ENCODE measurements around the gene SPTBN1.

SPTBN1 gene

DNA sequence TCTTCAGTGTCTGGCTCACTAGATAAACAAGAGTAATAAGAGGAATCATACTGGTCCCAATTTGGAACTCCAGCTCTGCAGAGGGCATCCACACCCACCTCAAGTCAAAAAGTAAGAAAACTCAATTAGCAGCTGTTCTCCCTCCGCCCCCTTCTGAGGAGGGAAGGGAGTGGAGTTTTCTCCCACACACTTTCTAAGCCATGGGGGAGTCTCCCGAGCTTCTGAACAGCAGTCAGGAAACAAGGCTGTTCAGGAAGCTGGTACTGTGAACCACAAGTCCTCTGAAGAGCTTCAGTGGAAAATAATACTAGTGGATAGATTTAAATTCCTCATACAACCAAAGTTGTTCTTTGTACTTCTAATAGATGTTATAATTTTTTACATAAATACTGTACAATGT lies 32.9 kb upstream of the SPTBN1 start:
- Histone ChIP-seq H3K9me3 (ENCODE audit: insufficient read depth, low read length, severe bottlenecking) (no peaks in the 10 kb centered on the region), H3K27ac (ENCODE audit: low read length) (no peak overlapping the region), H3K36me3 (ENCODE audit: insufficient read depth, low read length) (no peaks in the 10 kb centered on the region), H3K4me1 (ENCODE audit: insufficient read depth, low read length) (no peaks in the 10 kb centered on the region), H3K27me3 (ENCODE audit: insufficient read depth, low read length, poor library complexity) (no peaks in the 10 kb centered on the region), H3K9ac (ENCODE audit: low read depth, low read length) (no peak overlapping the region), H2AFZ (ENCODE audit: low read depth, low read length) (no peak overlapping the region), H4K20me1 (ENCODE audit: insufficient read depth, low read length) (no peaks in the 10 kb centered on the region), H3K4me2 (ENCODE audit: insufficient read depth, low read length) (no peak overlapping the region), H3K79me2 (ENCODE audit: insufficient read depth, low read length) (no peaks in the 10 kb centered on the region), H3K4me3 (ENCODE audit: low read depth in 1 of 2, low read length in 2 of 2) (no peak overlapping the region)
- TF ChIP-seq, protein P1, sequence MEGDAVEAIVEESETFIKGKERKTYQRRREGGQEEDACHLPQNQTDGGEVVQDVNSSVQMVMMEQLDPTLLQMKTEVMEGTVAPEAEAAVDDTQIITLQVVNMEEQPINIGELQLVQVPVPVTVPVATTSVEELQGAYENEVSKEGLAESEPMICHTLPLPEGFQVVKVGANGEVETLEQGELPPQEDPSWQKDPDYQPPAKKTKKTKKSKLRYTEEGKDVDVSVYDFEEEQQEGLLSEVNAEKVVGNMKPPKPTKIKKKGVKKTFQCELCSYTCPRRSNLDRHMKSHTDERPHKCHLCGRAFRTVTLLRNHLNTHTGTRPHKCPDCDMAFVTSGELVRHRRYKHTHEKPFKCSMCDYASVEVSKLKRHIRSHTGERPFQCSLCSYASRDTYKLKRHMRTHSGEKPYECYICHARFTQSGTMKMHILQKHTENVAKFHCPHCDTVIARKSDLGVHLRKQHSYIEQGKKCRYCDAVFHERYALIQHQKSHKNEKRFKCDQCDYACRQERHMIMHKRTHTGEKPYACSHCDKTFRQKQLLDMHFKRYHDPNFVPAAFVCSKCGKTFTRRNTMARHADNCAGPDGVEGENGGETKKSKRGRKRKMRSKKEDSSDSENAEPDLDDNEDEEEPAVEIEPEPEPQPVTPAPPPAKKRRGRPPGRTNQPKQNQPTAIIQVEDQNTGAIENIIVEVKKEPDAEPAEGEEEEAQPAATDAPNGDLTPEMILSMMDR (IDR thresholded peaks at IDR 0.05; ENCODE audit: borderline replicate concordance, extremely low read depth, low read length, poor library complexity, severe bottlenecking), result no peak
- TF ChIP-seq EZH2 (IDR thresholded peaks at IDR 0.05; ENCODE audit: borderline replicate concordance, low read depth, low read length, severe bottlenecking), result no peak
- ATAC-seq (ENCODE audit: insufficient read depth, low read depth) (no peak), DNase-seq (no peak)

DNA sequence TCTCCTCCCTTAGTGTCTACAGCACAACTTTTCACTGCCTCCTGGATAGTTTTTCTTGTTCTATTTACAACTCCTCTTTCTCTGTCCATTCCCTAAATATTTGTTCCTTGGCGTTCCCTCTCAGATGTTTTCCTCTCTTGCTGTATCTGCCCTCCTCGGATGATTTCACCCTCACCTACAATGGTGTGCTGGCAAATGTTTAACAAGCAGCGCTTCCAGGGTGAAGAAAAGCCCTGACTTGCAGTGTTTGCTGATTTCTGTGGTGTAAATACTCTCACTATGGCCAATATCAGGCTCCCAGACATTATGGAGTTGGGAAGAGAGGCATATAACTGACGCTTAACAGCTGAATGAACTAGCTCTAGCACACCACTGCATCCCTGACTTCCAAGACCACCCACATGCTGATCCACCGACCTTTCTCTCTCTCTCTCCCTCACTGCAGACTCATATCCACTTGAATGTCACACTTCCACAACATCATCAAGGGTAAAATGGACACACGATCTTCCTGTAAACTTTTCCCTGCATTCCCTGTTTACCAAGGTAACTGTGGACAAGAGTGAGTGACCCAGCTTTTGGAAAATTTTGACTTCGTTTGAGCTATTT lies 31.5 kb upstream of the SPTBN1 start:
- no peaks in the 10 kb centered on the region for H3K9me3 ChIP-seq (ENCODE audit: insufficient read depth, low read length, severe bottlenecking)
- no peak for ATAC-seq (ENCODE audit: insufficient read depth, low read depth)

DNA sequence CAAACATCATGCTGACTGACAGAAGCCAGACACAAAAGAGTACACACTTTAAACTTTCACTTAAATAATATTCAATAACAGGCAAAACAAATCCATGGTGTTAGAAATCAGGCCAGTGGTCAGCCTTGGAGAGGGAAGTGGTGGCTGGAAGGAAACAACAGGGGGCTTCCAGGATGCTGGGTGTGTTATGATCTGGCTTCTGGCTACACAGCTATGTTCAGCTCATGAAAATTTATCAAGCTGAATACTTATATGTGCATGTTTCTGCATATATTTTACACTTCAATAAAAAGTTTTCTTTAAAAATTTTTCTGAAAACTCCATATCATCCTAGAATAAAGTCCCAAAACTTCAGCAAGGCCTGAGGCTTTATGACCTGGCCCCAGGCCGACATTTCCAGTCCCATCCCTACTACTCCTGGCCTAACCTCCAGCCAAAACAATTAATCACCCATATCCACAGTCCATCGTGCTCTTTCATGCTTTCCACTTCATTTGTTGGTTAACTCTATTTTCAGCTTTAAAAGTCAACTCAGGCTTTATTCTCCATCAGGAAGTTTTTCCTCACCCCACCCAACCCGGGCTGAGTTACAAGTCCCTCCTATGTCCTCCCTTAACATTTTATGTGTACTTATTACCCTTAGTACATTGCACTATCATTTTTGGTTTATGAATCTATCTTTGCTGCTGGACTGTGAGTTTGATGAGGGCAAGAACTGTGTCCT lies 27.9 kb upstream of the SPTBN1 start:
- H3K27me3 ChIP-seq (ENCODE audit: insufficient read depth, low read length, poor library complexity), result no peaks in the 10 kb centered on the region
- TF ChIP-seq EZH2 (IDR thresholded peaks at IDR 0.05; ENCODE audit: borderline replicate concordance, low read depth, low read length, severe bottlenecking), result no peak
- TF ChIP-seq, protein P1 (IDR thresholded peaks at IDR 0.05; ENCODE audit: borderline replicate concordance, extremely low read depth, low read length, poor library complexity, severe bottlenecking), result no peak
- H3K4me1 ChIP-seq (ENCODE audit: insufficient read depth, low read length), result no peaks in the 10 kb centered on the region
- H3K79me2 ChIP-seq (ENCODE audit: insufficient read depth, low read length), result no peaks in the 10 kb centered on the region
- H3K9me3 ChIP-seq (ENCODE audit: insufficient read depth, low read length, severe bottlenecking), result no peaks in the 10 kb centered on the region
- no peak overlapping the region for H3K27ac ChIP-seq (ENCODE audit: low read length)
- no peaks in the 10 kb centered on the region for H3K36me3 ChIP-seq (ENCODE audit: insufficient read depth, low read length)
- ATAC-seq (ENCODE audit: insufficient read depth, low read depth) (no peak), DNase-seq (no peak)
- no peak overlapping the region for H2AFZ ChIP-seq (ENCODE audit: low read depth, low read length)
- no peak overlapping the region for H3K4me2 ChIP-seq (ENCODE audit: insufficient read depth, low read length)
- H4K20me1 ChIP-seq (ENCODE audit: insufficient read depth, low read length), result no peaks in the 10 kb centered on the region
- H3K4me3 ChIP-seq (ENCODE audit: low read depth in 1 of 2, low read length in 2 of 2), result no peak overlapping the region
- H3K9ac ChIP-seq (ENCODE audit: low read depth, low read length), result no peak overlapping the region

More for the DNA sequence above, 31.5 kb upstream of the SPTBN1 start:
- Histone ChIP-seq H3K79me2 (ENCODE audit: insufficient read depth, low read length) (no peaks in the 10 kb centered on the region), H3K36me3 (ENCODE audit: insufficient read depth, low read length) (no peaks in the 10 kb centered on the region), H3K27ac (ENCODE audit: low read length) (no peak overlapping the region), H4K20me1 (ENCODE audit: insufficient read depth, low read length) (no peaks in the 10 kb centered on the region), H3K9ac (ENCODE audit: low read depth, low read length) (no peak overlapping the region), H3K4me3 (ENCODE audit: low read depth in 1 of 2, low read length in 2 of 2) (no peak overlapping the region), H3K4me1 (ENCODE audit: insufficient read depth, low read length) (no peaks in the 10 kb centered on the region), H2AFZ (ENCODE audit: low read depth, low read length) (no peak overlapping the region), H3K4me2 (ENCODE audit: insufficient read depth, low read length) (no peak overlapping the region), H3K27me3 (ENCODE audit: insufficient read depth, low read length, poor library complexity) (no peaks in the 10 kb centered on the region)
- no peak for DNase-seq
- TF ChIP-seq EZH2 (IDR thresholded peaks at IDR 0.05; ENCODE audit: borderline replicate concordance, low read depth, low read length, severe bottlenecking), result no peak
- TF ChIP-seq, protein P1 (IDR thresholded peaks at IDR 0.05; ENCODE audit: borderline replicate concordance, extremely low read depth, low read length, poor library complexity, severe bottlenecking), result no peak

Measured in DND-41 (cell line).